Measurements from ENCODE around the gene NRP1. TPM values are rescaled to one million over a fixed set of nuclear protein-coding genes. Genes with fewer than 3 reads are reported as not detected.

Gene NRP1
- total RNA-seq, 4 donors from 2014 or later: 40.4 to 123 (median 58.3) TPM

- intact Hi-C loops (cut with DNase I): no loop called here
- H3K27me3 ChIP-seq: no peaks in the 10 kb centered on the region
- no peaks in the 10 kb centered on the region for H3K36me3 ChIP-seq
- peaks cover 13 to 17% of the 10 kb centered on the region in 2 donors for H3K4me1 ChIP-seq
- H3K4me3 ChIP-seq (replicated peaks in 1 of 3): no peak overlapping the region
- no peak for DNase-seq
- WGBS, 2 donors: 80 to 85% methylated on average over 5 of the region's 5 CpGs
- H3K27ac ChIP-seq: no peak overlapping the region
- H3K9me3 ChIP-seq: no peaks in the 10 kb centered on the region
- TF ChIP-seq CTCF (IDR thresholded peaks at IDR 0.05) (no peak), POLR2A (IDR thresholded peaks at IDR 0.05) (no peak)
Measured at GRCh38 chr10:33291053-33291592, 43.3 kb downstream of the NRP1 start.

- no peaks in the 10 kb centered on the region for H3K36me3 ChIP-seq
- TF ChIP-seq CTCF (IDR thresholded peaks at IDR 0.05): no peak
- no peak for TF ChIP-seq POLR2A (IDR thresholded peaks at IDR 0.05)
- intact Hi-C loops (cut with DNase I): no loop called here
- H3K4me1 ChIP-seq: peaks cover 14 to 17% of the 10 kb centered on the region in 2 donors
- DNase-seq: no peak
- no peak overlapping the region for H3K27ac ChIP-seq
- no peak overlapping the region for H3K4me3 ChIP-seq (replicated peaks in 1 of 3)
- WGBS, 2 donors: 83 to 85% methylated on average over 13 of the region's 13 CpGs
- no peaks in the 10 kb centered on the region for H3K27me3 ChIP-seq
- no peaks in the 10 kb centered on the region for H3K9me3 ChIP-seq
Measured at GRCh38 chr10:33290321-33291052, 44.0 kb downstream of the NRP1 start.

- H3K4me1 ChIP-seq: peaks cover 14 to 17% of the 10 kb centered on the region in 2 donors
- WGBS, 2 donors: 95% methylated on average over 8 of the region's 8 CpGs
- H3K4me3 ChIP-seq (replicated peaks in 1 of 3): no peak overlapping the region
- DNase-seq: no peak
- intact Hi-C loops (cut with DNase I): no loop called here
- no peaks in the 10 kb centered on the region for H3K27me3 ChIP-seq
- H3K27ac ChIP-seq: no peak overlapping the region
- TF ChIP-seq POLR2A (IDR thresholded peaks at IDR 0.05) (no peak), CTCF (IDR thresholded peaks at IDR 0.05) (no peak)
- H3K9me3 ChIP-seq: no peaks in the 10 kb centered on the region
- no peaks in the 10 kb centered on the region for H3K36me3 ChIP-seq
Measured at GRCh38 chr10:33289776-33290175, 44.7 kb downstream of the NRP1 start.

GRCh38 chr10:33288127-33288526 lies 46.3 kb downstream of the NRP1 start:
- intact Hi-C loops (cut with DNase I): no loop called here
- 62 to 84% methylated on average over 3 of the region's 3 CpGs for WGBS, 2 donors

More at GRCh38 chr10:33288127-33288526, 46.3 kb downstream of the NRP1 start:
- Histone ChIP-seq H3K36me3 (no peaks in the 10 kb centered on the region), H3K9me3 (no peaks in the 10 kb centered on the region), H3K27ac (no peak overlapping the region), H3K4me1 (peaks cover 14 to 17% of the 10 kb centered on the region in 2 donors), H3K27me3 (no peaks in the 10 kb centered on the region), H3K4me3 (replicated peaks in 1 of 3) (no peak overlapping the region)
- TF ChIP-seq CTCF (IDR thresholded peaks at IDR 0.05) (no peak), POLR2A (IDR thresholded peaks at IDR 0.05) (no peak)
- no peak for DNase-seq
